Measurements from ENCODE around the gene SERPINI1. TPM values are rescaled to one million over a fixed set of nuclear protein-coding genes. Genes with fewer than 3 reads are reported as not detected.
"Not testable (repeated sequence)": the region's sequence is repeated elsewhere in the genome, so short reads cannot be mapped to it uniquely, and the experiment has no call there.

SERPINI1 gene
- total RNA-seq, 1 experiment from 2014 or later: 8.0 TPM

- intact Hi-C loops (cut with micrococcal nuclease; ENCODE audit: unreplicated experiment) (no loop called here), in situ Hi-C loops (cut with HindIII; ENCODE audit: low pct_unique_long_range_greater_than_20kb, low sequenced_read_pairs) (no loop called here)
- no peaks in the 10 kb centered on the region for H3K36me3 ChIP-seq (ENCODE audit: control insufficient read depth, insufficient read depth, low read length)
- H3K4me1 ChIP-seq (ENCODE audit: control insufficient read depth, insufficient read depth, low read length): no peaks in the 10 kb centered on the region
- ChIA-PET CTCF (no interaction called here), POLR2A (no interaction called here)
- H3K27me3 ChIP-seq (ENCODE audit: control insufficient read depth, insufficient read depth, low read length): no peaks in the 10 kb centered on the region
- no TSS peak for BruUV-seq (replicated peaks)
- H3K4me3 ChIP-seq (ENCODE audit: low read depth in 2 of 2, low read length in 2 of 2): no peak overlapping the region
- TF ChIP-seq POLR2AphosphoS5 (IDR thresholded peaks at IDR 0.05; ENCODE audit: low read depth, low read length): no peak
- no peak for TF ChIP-seq CTCF (IDR thresholded peaks at IDR 0.05)
- no peak for TF ChIP-seq REST (IDR thresholded peaks at IDR 0.05; ENCODE audit: insufficient read depth in 1 of 2, low read depth in 2 of 2, low read length in 1 of 2)
- no peak for TF ChIP-seq SIN3A (IDR thresholded peaks at IDR 0.05; ENCODE audit: borderline replicate concordance, insufficient read depth, low read depth, low read length)
- no peak for TF ChIP-seq TCF7L2 (IDR thresholded peaks at IDR 0.05; ENCODE audit: low read depth, low read length)
- no peaks in the 10 kb centered on the region for H3K9me3 ChIP-seq (ENCODE audit: control insufficient read depth, insufficient read depth, low read depth, low read length)
- ATAC-seq: no peak
- no peak overlapping the region for H3K27ac ChIP-seq (ENCODE audit: low read length)
- DNase-seq (ENCODE audit: low read depth, low spot score): no peak
Observed at GRCh38 chr3:167821248-167821805, 85.8 kb downstream of the SERPINI1 start.

- CTCF ChIA-PET: no interaction called here
- Histone ChIP-seq H3K9me3 (ENCODE audit: control insufficient read depth, insufficient read depth, low read depth, low read length) (no peaks in the 10 kb centered on the region), H3K27me3 (ENCODE audit: control insufficient read depth, insufficient read depth, low read length) (no peaks in the 10 kb centered on the region), H3K4me3 (ENCODE audit: low read depth in 2 of 2, low read length in 2 of 2) (no peak overlapping the region), H3K4me1 (ENCODE audit: control insufficient read depth, insufficient read depth, low read length) (no peaks in the 10 kb centered on the region), H3K36me3 (ENCODE audit: control insufficient read depth, insufficient read depth, low read length) (no peaks in the 10 kb centered on the region), H3K27ac (ENCODE audit: low read length) (no peak overlapping the region)
- intact Hi-C loops (cut with micrococcal nuclease; ENCODE audit: unreplicated experiment) (no loop called here), in situ Hi-C loops (cut with HindIII; ENCODE audit: low pct_unique_long_range_greater_than_20kb, low sequenced_read_pairs) (no loop called here)
- ATAC-seq (no peak), DNase-seq (ENCODE audit: low read depth, low spot score) (no peak)
- TF ChIP-seq REST (IDR thresholded peaks at IDR 0.05; ENCODE audit: insufficient read depth in 1 of 2, low read depth in 2 of 2, low read length in 1 of 2): no peak
- TF ChIP-seq POLR2AphosphoS5 (IDR thresholded peaks at IDR 0.05; ENCODE audit: low read depth, low read length): no peak
- no peak for TF ChIP-seq TCF7L2 (IDR thresholded peaks at IDR 0.05; ENCODE audit: low read depth, low read length)
- TF ChIP-seq SIN3A (IDR thresholded peaks at IDR 0.05; ENCODE audit: borderline replicate concordance, insufficient read depth, low read depth, low read length): no peak
- no peak for TF ChIP-seq CTCF (IDR thresholded peaks at IDR 0.05)
- POLR2A ChIA-PET: no interaction called here
- no TSS peak for BruUV-seq (replicated peaks)
Observed at GRCh38 chr3:167823738-167824137, 88.2 kb downstream of the SERPINI1 start.

GRCh38 chr3:167827588-167827987 lies 92.1 kb downstream of the SERPINI1 start:
- H3K36me3 ChIP-seq (ENCODE audit: control insufficient read depth, insufficient read depth, low read length); H3K27ac ChIP-seq (ENCODE audit: low read length); H3K9me3 ChIP-seq (ENCODE audit: control insufficient read depth, insufficient read depth, low read depth, low read length); ATAC-seq; intact Hi-C loops (cut with micrococcal nuclease; ENCODE audit: unreplicated experiment); CTCF ChIA-PET; H3K4me3 ChIP-seq (ENCODE audit: low read depth in 2 of 2, low read length in 2 of 2); POLR2A ChIA-PET; H3K4me1 ChIP-seq (ENCODE audit: control insufficient read depth, insufficient read depth, low read length); DNase-seq (ENCODE audit: low read depth, low spot score); in situ Hi-C loops (cut with HindIII; ENCODE audit: low pct_unique_long_range_greater_than_20kb, low sequenced_read_pairs); H3K27me3 ChIP-seq (ENCODE audit: control insufficient read depth, insufficient read depth, low read length); BruUV-seq (replicated peaks): not testable (repeated sequence)
